ENCODE results near the gene CREB3L2.
"Not testable (repeated sequence)": the region's sequence is repeated elsewhere in the genome, so short reads cannot be mapped to it uniquely, and the experiment has no call there.

Gene CREB3L2

GRCh38 chr7:138024765-138025164 lies 22.9 kb upstream of the CREB3L2 start:
- no peak for TF ChIP-seq CTCF (IDR thresholded peaks at IDR 0.05; ENCODE audit: low read depth, low read length)
- no peak overlapping the region for H3K4me3 ChIP-seq (ENCODE audit: low read depth, low read length)

GRCh38 chr7:138024343-138024691 lies 22.4 kb upstream of the CREB3L2 start:
- TF ChIP-seq CTCF (IDR thresholded peaks at IDR 0.05; ENCODE audit: low read depth, low read length) = no peak
- no peak overlapping the region for H3K4me3 ChIP-seq (ENCODE audit: low read depth, low read length)

- H3K4me3 ChIP-seq (ENCODE audit: low read depth, low read length) = no peak overlapping the region
- no peak for TF ChIP-seq CTCF (IDR thresholded peaks at IDR 0.05; ENCODE audit: low read depth, low read length)
These were observed 21.9 kb upstream of the CREB3L2 start for GRCh38 chr7:138023618-138024342.

GRCh38 chr7:138021889-138022288 lies 20.0 kb upstream of the CREB3L2 start:
- H3K4me3 ChIP-seq (ENCODE audit: low read depth, low read length) = no peak overlapping the region
- no peak for TF ChIP-seq CTCF (IDR thresholded peaks at IDR 0.05; ENCODE audit: low read depth, low read length)

- no peak for TF ChIP-seq CTCF (IDR thresholded peaks at IDR 0.05; ENCODE audit: low read depth, low read length)
- no peak overlapping the region for H3K4me3 ChIP-seq (ENCODE audit: low read depth, low read length)
These were observed 16.1 kb upstream of the CREB3L2 start for GRCh38 chr7:138017992-138018391.

- no peak overlapping the region for H3K4me3 ChIP-seq (ENCODE audit: low read depth, low read length)
- no peak for TF ChIP-seq CTCF (IDR thresholded peaks at IDR 0.05; ENCODE audit: low read depth, low read length)
These were observed 13.2 kb upstream of the CREB3L2 start for GRCh38 chr7:138015096-138015495.

GRCh38 chr7:138014686-138015085 lies 12.8 kb upstream of the CREB3L2 start:
- H3K4me3 ChIP-seq (ENCODE audit: low read depth, low read length) = no peak overlapping the region
- no peak for TF ChIP-seq CTCF (IDR thresholded peaks at IDR 0.05; ENCODE audit: low read depth, low read length)

- not testable (repeated sequence) for H3K4me3 ChIP-seq (ENCODE audit: low read depth, low read length)
These were observed 12.3 kb upstream of the CREB3L2 start for GRCh38 chr7:138014201-138014600.
